Panc1 (cell line): Measurements from ENCODE around the gene WWTR1. TPM values are rescaled to one million over a fixed set of nuclear protein-coding genes. Genes with fewer than 3 reads are reported as not detected.
A peak's percentile ranks its signal among the peaks of the same experiment; 100 is the strongest.

ENCODE experiments used
- ATAC-seq: fragments of 200-7000 bp; cut with Tn5 transposase; 2 replicates; pipeline ENCODE4 v1.9.1; 2020; ENCODE audit warnings: mild to moderate bottlenecking, moderate library complexity
- BruUV-seq: library from RNA; stranded (reverse); fragments of 400-500 nt; replicated peaks from 2 replicates; lab custom pipeline; 2021; lab: Mats Ljungman, UMichigan
- CTCF ChIA-PET: fragments of 300-600 bp; sonication (Branson Sonifier 250); formaldehyde crosslinking; loops from one replicate; lab custom pipeline; 2022; ENCODE audit warnings: antibody characterized with exemption; lab: Charles Lee
- POLR2A ChIA-PET: fragments of 300-600 bp; sonication (Branson Sonifier 250); formaldehyde crosslinking; loops from one replicate; lab custom pipeline; 2022; ENCODE audit warnings: antibody characterized with exemption; lab: Charles Lee
- DNase-seq: peaks from one replicate; pipeline ENCODE4 v3.0.0-alpha.2; 2010; ENCODE audit warnings: low read depth, low spot score
- H3K27ac ChIP-seq: 2 replicates; pipeline ENCODE4 v1.5.1; 2011; ENCODE audit warnings: mild to moderate bottlenecking, low read length, inconsistent platforms
- H3K27me3 ChIP-seq: fragments of 200-500 bp; sonication (Bioruptor generic); 2 replicates; pipeline ENCODE4 v1.6.0; 2014; ENCODE audit warnings: low read length, inconsistent platforms; ENCODE audit not compliant: control insufficient read depth, insufficient read depth
- H3K36me3 ChIP-seq: fragments of 200-500 bp; sonication (Bioruptor generic); 2 replicates; pipeline ENCODE4 v1.5.1; 2014; ENCODE audit warnings: inconsistent platforms, mild to moderate bottlenecking, low read length, moderate library complexity; ENCODE audit not compliant: control insufficient read depth, insufficient read depth
- H3K4me1 ChIP-seq: 2 replicates; pipeline ENCODE4 v1.5.1; 2011; ENCODE audit warnings: inconsistent platforms, mild to moderate bottlenecking, low read length, moderate library complexity; ENCODE audit not compliant: control insufficient read depth, insufficient read depth
- H3K4me3 ChIP-seq, 2 experiments: 2 replicates each; pipeline ENCODE4 v1.5.1; 2011 to 2012; ENCODE audit warnings: low read depth in 2 of 2, low read length in 2 of 2, mild to moderate bottlenecking in 2 of 2, inconsistent platforms in 1 of 2, moderate library complexity in 1 of 2
- H3K9me3 ChIP-seq: fragments of 200-500 bp; sonication (Bioruptor generic); 2 replicates; pipeline ENCODE4 v1.5.1; 2014; ENCODE audit warnings: low read depth, mild to moderate bottlenecking, inconsistent platforms, low read length, moderate library complexity; ENCODE audit not compliant: control insufficient read depth, insufficient read depth
- POLR2AphosphoS5 ChIP-seq: IDR thresholded peaks from 2 replicates; pipeline ENCODE4 v1.6.1; 2012; ENCODE audit warnings: mild to moderate bottlenecking, low read depth, low read length, moderate library complexity
- SIN3A ChIP-seq: IDR thresholded peaks from 2 replicates; pipeline ENCODE4 v1.6.1; 2012; ENCODE audit warnings: low read depth, mild to moderate bottlenecking, low read length, moderate library complexity, borderline replicate concordance; ENCODE audit not compliant: insufficient read depth
- TCF7L2 ChIP-seq: IDR thresholded peaks from 2 replicates; pipeline ENCODE4 v1.6.1; 2011; ENCODE audit warnings: mild to moderate bottlenecking, low read depth, low read length, inconsistent platforms
- in situ Hi-C: cut with HindIII; loops from 2 replicates; pipeline ENCODE4 v1.10.0; 2016; ENCODE audit warnings: low sequenced_read_pairs, low pct_unique_long_range_greater_than_20kb
- intact Hi-C: fragments of 100-400 bp; cut with micrococcal nuclease; formaldehyde crosslinking; loops from one replicate; pipeline ENCODE4 v1.10.0; 2022; ENCODE audit not compliant: unreplicated experiment
- total RNA-seq: library from RNA; stranded (reverse); gene quantifications from one replicate; pipeline ENCODE4 v1.2.1, GENCODE V29; 2021; ENCODE audit not compliant: unreplicated experiment
- TF ChIP-seq, protein P1 (sequence below): fragments of 450-650 bp; IDR thresholded peaks from 2 replicates; pipeline ENCODE4 v1.5.1; 2017; ENCODE audit warnings: mild to moderate bottlenecking
- TF ChIP-seq, protein P2 (sequence below), 2 experiments: IDR thresholded peaks; 2 replicates each; pipeline ENCODE4 v1.6.1; 2011 to 2012; ENCODE audit warnings: low read depth in 2 of 2, control low read depth in 1 of 2, low read length in 1 of 2, mild to moderate bottlenecking in 1 of 2, moderate library complexity in 1 of 2; ENCODE audit not compliant: insufficient read depth in 1 of 2

The WWTR1 gene
- total RNA-seq, 1 experiment from 2014 or later = 298 TPM

DNA sequence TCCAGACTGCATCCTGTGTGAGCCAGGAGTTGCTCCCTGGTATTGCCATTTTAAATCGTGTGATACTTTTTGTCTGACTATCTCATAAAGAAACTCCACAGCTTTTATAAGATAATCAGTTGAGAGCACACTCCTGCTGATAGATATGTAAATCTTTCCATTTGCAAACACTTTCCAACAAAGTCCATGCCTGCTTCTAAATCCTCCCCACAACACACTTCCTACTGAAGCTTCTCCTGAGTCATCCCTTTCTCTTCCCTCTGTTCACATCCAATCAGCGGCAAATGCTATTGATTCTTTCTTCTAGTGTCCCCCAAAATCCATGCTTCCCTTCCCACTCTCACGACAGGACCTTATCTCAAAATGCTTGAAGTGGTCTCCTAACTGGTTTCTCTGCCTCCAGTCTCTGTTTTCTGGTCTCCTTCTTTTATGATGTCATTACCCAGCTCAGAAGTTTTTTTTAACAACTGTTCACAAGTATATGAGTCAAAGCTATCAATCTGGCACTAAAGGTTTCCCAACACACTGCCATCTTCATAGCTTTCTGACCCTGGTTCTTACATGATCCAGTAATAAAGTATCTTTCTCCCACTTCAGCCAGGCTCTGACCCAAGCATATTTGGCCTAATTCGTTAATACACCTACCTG is 4.5 kb upstream of the WWTR1 start:
- no TSS peak for BruUV-seq
- Histone ChIP-seq H3K4me1 (peaks cover 33% of the 10 kb centered on the region), H3K27me3 (no peaks in the 10 kb centered on the region), H3K9me3 (no peaks in the 10 kb centered on the region), H3K36me3 (no peaks in the 10 kb centered on the region), H3K4me3 (no peak overlapping the region), H3K27ac (peak overlapping the region; percentile 24)
- DNase-seq (no peak), ATAC-seq (no peak)
- intact Hi-C loops = no loop called here
- TF ChIP-seq, protein P1, sequence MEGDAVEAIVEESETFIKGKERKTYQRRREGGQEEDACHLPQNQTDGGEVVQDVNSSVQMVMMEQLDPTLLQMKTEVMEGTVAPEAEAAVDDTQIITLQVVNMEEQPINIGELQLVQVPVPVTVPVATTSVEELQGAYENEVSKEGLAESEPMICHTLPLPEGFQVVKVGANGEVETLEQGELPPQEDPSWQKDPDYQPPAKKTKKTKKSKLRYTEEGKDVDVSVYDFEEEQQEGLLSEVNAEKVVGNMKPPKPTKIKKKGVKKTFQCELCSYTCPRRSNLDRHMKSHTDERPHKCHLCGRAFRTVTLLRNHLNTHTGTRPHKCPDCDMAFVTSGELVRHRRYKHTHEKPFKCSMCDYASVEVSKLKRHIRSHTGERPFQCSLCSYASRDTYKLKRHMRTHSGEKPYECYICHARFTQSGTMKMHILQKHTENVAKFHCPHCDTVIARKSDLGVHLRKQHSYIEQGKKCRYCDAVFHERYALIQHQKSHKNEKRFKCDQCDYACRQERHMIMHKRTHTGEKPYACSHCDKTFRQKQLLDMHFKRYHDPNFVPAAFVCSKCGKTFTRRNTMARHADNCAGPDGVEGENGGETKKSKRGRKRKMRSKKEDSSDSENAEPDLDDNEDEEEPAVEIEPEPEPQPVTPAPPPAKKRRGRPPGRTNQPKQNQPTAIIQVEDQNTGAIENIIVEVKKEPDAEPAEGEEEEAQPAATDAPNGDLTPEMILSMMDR = no peak
- TF ChIP-seq SIN3A (no peak), TCF7L2 (no peak), POLR2AphosphoS5 (no peak)
- TF ChIP-seq, protein P2, sequence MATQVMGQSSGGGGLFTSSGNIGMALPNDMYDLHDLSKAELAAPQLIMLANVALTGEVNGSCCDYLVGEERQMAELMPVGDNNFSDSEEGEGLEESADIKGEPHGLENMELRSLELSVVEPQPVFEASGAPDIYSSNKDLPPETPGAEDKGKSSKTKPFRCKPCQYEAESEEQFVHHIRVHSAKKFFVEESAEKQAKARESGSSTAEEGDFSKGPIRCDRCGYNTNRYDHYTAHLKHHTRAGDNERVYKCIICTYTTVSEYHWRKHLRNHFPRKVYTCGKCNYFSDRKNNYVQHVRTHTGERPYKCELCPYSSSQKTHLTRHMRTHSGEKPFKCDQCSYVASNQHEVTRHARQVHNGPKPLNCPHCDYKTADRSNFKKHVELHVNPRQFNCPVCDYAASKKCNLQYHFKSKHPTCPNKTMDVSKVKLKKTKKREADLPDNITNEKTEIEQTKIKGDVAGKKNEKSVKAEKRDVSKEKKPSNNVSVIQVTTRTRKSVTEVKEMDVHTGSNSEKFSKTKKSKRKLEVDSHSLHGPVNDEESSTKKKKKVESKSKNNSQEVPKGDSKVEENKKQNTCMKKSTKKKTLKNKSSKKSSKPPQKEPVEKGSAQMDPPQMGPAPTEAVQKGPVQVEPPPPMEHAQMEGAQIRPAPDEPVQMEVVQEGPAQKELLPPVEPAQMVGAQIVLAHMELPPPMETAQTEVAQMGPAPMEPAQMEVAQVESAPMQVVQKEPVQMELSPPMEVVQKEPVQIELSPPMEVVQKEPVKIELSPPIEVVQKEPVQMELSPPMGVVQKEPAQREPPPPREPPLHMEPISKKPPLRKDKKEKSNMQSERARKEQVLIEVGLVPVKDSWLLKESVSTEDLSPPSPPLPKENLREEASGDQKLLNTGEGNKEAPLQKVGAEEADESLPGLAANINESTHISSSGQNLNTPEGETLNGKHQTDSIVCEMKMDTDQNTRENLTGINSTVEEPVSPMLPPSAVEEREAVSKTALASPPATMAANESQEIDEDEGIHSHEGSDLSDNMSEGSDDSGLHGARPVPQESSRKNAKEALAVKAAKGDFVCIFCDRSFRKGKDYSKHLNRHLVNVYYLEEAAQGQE (IDR thresholded peaks at IDR 0.05; ENCODE audit: insufficient read depth in 1 of 2, low read depth in 2 of 2, low read length in 1 of 2) = no peak
- in situ Hi-C loops = no loop called here
- ChIA-PET POLR2A (interaction anchor here (0.6 kb wide), 2 partner anchors 9 to 10 kb away, joined by 3 read pairs; no protein-coding TSS in a partner anchor), CTCF (no interaction called here)

DNA sequence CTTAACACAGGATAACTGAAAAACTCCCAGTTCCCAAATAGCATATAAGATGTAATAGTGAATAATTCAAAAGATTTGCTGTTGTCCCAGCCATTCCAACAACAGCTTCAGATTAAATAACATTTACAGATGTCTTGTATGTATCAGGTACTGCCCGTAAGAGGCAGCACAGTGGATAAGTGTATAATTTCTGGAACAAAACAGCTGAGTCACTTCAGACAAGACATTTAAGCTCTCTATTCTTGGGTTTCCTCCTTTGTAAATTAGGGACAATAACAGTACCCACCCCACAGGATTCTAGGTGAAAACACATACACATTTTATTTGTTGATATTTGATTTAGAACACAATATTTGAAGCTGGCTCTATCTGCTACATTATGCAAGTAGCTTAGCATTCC is 2.6 kb upstream of the WWTR1 start:
- TF ChIP-seq SIN3A = no peak
- TF ChIP-seq, protein P2 (IDR thresholded peaks at IDR 0.05; ENCODE audit: insufficient read depth in 1 of 2, low read depth in 2 of 2, low read length in 1 of 2) = no peak
- TF ChIP-seq, protein P1 = no peak
- TF ChIP-seq POLR2AphosphoS5 = no peak
- no peak for TF ChIP-seq TCF7L2
- Histone ChIP-seq H3K9me3 (no peaks in the 10 kb centered on the region), H3K36me3 (peaks cover 2% of the 10 kb centered on the region; the same call in 1 of the 2 replicates), H3K4me3 (no peak overlapping the region), H3K4me1 (peaks cover 33% of the 10 kb centered on the region), H3K27me3 (no peaks in the 10 kb centered on the region), H3K27ac (peak overlapping the region; percentile 91)
- POLR2A ChIA-PET = interaction anchor here (0.5 to 1.0 kb wide), 3 partner anchors 20 to 664 kb away, joined by 3 to 6 read pairs (median 5); no protein-coding TSS in a partner anchor
- intact Hi-C loops (no loop called here), in situ Hi-C loops (no loop called here)
- no peak for ATAC-seq
- CTCF ChIA-PET = interaction anchor here (0.6 to 1.3 kb wide), 2 partner anchors 11 to 57 kb away, joined by 5 read pairs; no protein-coding TSS in a partner anchor
- no peak for DNase-seq
- no TSS peak for BruUV-seq
